GM21360 (cell line): ENCODE measurements around the gene CTSG.
"Not testable (repeated sequence)": the region's sequence is repeated elsewhere in the genome, so short reads cannot be mapped to it uniquely, and the experiment has no call there.

Source experiments
- ATAC-seq: cut with Tn5 transposase; IDR thresholded peaks from one replicate; pipeline ENCODE4 v1.9.1; 2021; ENCODE audit warnings: mild to moderate bottlenecking, moderate library complexity; ENCODE audit not compliant: unreplicated experiment

Gene CTSG

GRCh38 chr14:24576182-24576581 is at the start of gene CTSG:
TSS of gene CTSG (minus strand) at chr14:24576250. CDS start at chr14:24576223, 27 bp downstream.
- no peak for ATAC-seq

GRCh38 chr14:24613747-24614146 is 37.7 kb upstream of the CTSG start:
- no peak for ATAC-seq

GRCh38 chr14:24613241-24613640 is 37.2 kb upstream of the CTSG start:
- no peak for ATAC-seq

- ATAC-seq, result no peak
Observed at GRCh38 chr14:24612196-24612595, 36.1 kb upstream of the CTSG start.

GRCh38 chr14:24609655-24610344 is 33.8 kb upstream of the CTSG start, which contains the start of gene GZMH:
TSS of gene GZMH (minus strand) at chr14:24609685. CDS start at chr14:24609613, 72 bp downstream.
- no peak for ATAC-seq

- no peak for ATAC-seq
Observed at GRCh38 chr14:24607635-24608514, 31.8 kb upstream of the CTSG start.

- no peak for ATAC-seq
Observed at GRCh38 chr14:24607081-24607480, 31.0 kb upstream of the CTSG start.

- ATAC-seq, result no peak
Observed at GRCh38 chr14:24606297-24606696, 30.2 kb upstream of the CTSG start.

GRCh38 chr14:24605435-24606190 is 29.6 kb upstream of the CTSG start:
- peak; percentile 79 for ATAC-seq

- ATAC-seq, result no peak
Observed at GRCh38 chr14:24597403-24597802, 21.4 kb upstream of the CTSG start.

- ATAC-seq, result no peak
Observed at GRCh38 chr14:24595073-24595808, 19.2 kb upstream of the CTSG start.

- ATAC-seq, result not testable (repeated sequence)
Observed at GRCh38 chr14:24591004-24591403, 15.0 kb upstream of the CTSG start.

- not testable (repeated sequence) for ATAC-seq
Observed at GRCh38 chr14:24584402-24584801, 8.4 kb upstream of the CTSG start.

GRCh38 chr14:24578558-24578957 is 2.5 kb upstream of the CTSG start:
- ATAC-seq, result no peak

- ATAC-seq, result no peak
Observed at GRCh38 chr14:24576771-24577170, 721 bp upstream of the CTSG start.

- ATAC-seq, result no peak
Observed at GRCh38 chr14:24574206-24574774, 1.8 kb downstream of the CTSG start.

- no peak for ATAC-seq
Observed at GRCh38 chr14:24566318-24566717, 9.7 kb downstream of the CTSG start.

- no peak for ATAC-seq
Observed at GRCh38 chr14:24565766-24566165, 10.3 kb downstream of the CTSG start.

- ATAC-seq, result no peak
Observed at GRCh38 chr14:24563505-24563904, 12.5 kb downstream of the CTSG start.

GRCh38 chr14:24556756-24557155 is 19.3 kb downstream of the CTSG start:
- ATAC-seq, result no peak
